GM21786 (cell line): ENCODE data around the gene PNMA6F.
"Not testable (repeated sequence)": the region's sequence is repeated elsewhere in the genome, so short reads cannot be mapped to it uniquely, and the experiment has no call there.

Experiments used
- ATAC-seq: cut with Tn5 transposase; IDR thresholded peaks from one replicate; pipeline ENCODE4 v1.9.1; 2021; ENCODE audit not compliant: unreplicated experiment

PNMA6F gene

DNA sequence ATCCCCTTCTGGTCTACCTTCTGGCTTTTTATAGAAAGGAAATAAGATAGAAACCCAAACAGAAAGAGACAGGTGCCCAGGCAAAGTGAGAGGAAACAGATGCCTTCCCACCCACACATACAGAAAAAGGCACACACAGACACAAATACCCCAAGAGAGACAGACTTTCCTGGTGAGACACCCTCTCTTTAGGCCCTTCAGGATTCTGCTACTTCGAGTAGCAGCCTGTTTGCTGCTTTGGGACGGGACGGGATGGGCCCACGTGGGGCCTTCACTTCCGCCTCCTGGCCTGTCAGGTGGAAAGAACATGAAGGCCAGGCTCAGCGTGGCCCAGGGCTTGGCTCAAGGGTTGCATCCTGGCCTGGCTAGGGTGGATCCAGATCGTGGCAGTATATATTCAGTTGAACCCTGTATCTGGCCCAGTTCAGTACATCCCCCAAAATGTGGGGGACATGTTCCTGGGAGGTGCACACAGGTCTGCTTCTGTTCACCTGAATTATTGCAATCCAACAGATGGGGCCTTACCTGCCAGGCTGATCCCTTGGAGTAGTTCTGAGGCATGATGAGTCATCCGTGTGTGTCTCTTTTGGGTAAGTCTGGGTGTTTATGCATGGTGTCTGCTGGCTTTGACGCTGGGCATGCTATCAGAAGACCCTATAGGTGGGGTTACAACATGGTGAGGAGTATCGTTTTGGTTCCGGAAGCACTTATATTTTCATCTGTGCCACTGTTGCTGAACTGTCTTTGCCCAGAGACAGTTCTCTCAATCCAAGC lies 14.7 kb upstream of the PNMA6F start:
- ATAC-seq, result no peak

DNA sequence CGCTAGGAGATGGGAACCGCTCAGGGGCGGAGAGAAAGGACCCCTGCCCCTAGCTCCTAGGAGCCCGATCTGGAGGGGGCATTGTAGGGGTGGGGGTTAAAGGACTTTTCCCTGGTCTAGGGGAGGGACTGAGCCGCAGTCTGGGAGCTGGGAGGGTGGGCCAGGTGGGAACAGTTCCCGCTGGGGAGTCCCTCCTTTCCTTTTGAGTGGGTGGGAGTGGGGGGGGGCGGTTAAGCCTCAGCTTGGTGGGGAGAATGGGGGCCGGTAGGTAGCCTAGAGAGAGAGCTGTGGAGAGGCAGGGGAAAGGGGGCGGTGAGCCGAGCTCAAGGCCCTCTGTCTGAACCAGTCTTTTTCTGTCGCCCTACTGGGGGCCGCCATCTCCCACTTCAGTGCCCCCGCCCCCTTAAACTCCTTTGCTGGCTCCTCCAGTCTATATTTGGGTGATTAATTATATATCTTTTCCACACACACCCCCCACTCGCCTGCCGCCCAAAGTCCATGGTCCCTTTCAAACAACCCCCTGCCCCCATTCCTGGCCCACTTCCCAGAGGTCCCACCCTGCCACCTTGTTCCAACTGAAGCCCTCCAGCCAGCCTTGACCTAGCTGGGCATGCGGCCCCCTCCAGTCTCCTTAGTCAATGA lies 13.2 kb upstream of the PNMA6F start:
- no peak for ATAC-seq

DNA sequence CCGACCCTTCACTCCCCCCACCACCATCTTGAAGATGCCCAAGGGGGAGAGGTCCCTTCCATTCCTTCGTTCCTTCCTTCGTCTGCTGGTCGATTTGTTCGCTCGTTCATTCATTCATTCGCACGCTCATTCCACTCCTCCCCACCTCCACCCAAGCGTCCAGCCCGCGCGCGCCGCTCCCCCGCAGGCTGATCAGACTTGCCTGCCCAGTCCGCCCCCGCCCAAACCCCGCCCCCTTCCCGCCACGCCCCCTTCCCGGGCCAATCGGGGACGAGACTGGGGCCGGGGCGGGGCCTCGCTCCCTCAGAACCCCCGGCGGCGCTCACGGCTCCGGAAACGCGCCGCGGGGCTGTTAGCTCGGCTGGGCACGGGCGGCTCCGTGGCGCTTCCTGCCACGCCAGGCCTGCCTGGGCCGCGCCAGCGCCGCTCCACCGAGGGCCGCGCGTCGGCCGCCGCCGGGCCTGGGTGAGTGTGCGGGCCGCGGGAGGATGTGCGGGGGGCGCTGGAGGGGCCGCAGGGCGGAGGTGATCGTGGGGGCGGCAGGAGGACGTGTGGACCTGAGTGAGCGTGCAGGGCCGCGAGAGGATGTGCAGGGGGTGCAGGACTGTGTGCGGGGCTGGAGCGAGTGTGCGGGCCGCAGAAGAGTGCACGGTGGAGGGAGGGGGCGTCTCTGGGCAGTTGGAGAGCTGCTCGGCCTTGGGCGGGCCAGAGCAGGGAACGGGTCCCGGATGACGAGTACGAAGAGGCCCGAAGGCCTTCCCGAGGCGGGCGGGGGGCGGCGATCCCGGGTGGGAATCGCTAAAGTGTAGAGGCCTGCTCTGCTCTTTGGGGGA lies 12.5 kb upstream of the PNMA6F start, which contains the start of gene ZNF275:
ZNF275 (plus strand) TSS at position 333 of the 833 bp plus-strand sequence. CDS start 2,527 bp downstream, outside the sequence.
- peak; percentile 76 for ATAC-seq

DNA sequence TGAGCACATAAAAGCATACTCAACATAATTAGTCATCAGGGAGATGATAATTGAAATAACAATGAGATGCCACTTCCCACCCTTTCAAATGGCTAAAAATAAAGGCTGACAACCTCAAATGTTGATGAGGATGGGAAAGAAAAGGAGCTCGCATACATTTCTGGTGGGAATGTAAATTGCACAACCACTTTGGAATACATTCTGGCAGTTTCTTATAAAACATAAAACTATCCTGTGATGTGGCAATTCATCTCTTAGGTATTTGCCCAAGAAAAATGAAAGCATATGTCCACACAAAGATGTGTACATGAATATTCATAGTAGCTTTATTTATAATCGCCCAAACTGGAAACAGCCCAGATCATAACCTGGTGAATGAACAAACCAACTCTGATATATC lies 11.7 kb upstream of the PNMA6F start:
- ATAC-seq, result no peak

DNA sequence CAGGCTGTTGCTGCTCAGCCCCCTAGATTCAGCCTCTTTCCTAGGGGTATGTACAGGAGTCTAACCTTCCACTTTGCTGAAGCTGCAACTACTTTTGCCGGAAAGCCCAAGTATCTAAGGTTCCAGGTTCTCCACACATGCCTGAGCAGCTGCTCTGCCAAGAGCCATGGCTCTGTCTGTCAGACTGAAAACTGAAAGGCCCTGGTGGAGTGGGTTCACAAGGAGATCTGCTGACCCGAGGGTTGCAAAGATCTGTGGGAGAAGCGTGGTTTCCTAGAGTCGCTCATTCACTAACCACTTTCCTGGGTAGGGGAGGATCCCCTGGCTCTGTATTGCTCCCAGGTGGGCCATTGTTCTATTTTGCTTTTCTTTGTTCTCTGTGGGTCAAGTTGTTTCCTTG lies 6.0 kb upstream of the PNMA6F start:
- ATAC-seq, result no peak

DNA sequence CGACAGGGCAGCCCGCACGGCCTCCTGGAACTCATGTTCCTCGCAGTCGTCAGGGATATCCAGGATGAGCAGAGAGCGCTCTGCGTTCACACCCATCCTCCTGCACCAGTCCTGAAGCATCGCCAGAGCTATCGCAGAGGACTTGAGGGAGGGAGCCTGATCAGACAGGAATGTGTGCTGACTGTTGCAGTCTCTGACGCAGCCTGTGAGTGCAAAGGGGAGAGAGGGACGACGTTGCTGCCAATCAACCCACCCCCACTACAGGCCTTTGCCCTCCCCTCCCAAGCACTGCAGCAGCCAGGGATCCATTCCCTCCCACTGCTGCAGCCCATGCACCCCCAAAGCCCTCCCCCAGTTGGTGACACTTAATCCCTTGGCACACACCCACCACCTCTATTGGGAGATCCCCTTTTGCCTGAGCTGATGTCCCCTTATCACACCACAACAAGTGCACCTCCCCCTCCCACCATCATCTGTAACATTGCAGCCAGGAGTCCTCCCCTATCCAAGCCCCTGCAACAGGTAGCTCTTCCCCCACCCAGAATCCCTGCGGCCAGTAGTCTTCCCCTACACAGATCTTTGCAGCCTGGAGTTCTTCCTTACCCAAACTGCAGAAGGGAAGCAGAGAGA lies 897 bp downstream of the PNMA6F start:
- ATAC-seq, result no peak

DNA sequence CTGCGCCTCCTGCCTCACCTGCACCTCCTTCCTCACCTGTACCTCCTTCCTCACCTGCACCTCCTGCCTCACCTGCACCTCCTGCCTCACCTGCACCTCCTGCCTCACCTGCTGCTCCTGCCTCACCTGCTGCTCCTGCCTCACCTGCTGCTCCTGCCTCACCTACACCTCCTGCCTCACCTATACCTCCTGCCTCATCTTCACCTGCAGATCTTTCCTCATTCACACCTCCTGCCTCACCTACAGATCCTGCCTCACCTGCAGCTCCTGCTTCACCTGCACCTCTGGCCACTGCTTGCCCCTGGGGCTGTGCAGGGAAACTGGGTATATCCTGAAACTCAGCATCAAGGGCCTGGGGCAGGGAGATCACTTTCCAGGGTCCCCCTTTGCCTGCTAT lies 1.5 kb downstream of the PNMA6F start:
- ATAC-seq, result not testable (repeated sequence)

DNA sequence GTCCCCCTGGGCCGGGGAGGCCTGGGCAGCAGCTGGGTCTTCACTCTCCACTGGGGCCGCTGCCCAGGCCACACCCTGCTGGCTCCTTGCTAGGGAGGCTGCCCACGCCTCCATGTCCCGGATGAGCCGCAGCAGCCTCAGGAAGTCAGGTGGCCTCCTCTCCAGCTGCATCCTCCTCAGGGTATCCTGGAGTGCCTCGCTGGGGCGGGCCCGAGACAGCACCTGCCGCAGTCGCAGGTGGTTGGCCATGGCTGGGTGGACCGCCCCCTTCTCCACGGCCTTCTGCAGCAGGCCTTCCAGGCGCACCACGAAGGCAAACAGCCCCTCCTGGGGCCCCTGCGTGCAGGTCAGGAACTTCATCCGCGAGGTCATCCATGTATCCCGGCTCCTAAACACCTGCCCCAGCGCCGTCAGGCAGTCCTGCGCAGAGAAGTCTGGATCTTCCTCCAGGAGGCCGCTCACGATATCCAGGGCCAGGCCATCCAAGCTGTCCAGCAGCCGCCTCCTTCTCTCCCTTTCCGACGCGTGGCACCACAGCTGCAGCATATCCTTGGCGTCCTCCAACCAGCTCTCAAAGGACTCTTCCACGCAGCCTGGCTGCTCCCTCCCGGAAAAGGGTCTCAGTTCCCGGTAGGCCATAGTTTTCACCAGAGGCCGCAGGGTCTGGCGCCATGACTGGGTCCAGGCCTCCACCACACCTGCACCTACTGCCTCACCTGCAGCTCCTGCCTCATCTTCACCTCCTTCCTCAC lies 2.1 kb downstream of the PNMA6F start:
- ATAC-seq, result no peak

DNA sequence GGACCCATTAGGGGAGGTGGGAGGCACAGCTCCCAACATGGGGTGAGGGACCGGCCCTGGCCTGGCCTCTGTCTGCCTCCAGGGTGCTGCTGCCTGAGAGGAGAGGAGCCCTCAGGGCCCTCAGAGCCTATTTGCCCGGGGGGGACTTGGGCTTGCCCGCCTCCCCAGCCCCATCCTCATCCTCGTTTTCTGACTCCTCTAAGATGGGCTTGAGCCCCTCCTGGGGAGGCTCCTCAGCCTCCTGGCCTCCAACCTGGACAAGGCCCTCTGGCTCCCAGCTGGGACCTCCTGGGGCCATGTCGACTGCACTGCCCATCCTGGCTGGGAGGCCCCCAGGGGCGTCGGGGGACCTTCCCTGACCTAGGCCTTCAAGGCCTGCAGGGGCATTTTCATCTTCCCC lies 2.8 kb downstream of the PNMA6F start:
- no peak for ATAC-seq

DNA sequence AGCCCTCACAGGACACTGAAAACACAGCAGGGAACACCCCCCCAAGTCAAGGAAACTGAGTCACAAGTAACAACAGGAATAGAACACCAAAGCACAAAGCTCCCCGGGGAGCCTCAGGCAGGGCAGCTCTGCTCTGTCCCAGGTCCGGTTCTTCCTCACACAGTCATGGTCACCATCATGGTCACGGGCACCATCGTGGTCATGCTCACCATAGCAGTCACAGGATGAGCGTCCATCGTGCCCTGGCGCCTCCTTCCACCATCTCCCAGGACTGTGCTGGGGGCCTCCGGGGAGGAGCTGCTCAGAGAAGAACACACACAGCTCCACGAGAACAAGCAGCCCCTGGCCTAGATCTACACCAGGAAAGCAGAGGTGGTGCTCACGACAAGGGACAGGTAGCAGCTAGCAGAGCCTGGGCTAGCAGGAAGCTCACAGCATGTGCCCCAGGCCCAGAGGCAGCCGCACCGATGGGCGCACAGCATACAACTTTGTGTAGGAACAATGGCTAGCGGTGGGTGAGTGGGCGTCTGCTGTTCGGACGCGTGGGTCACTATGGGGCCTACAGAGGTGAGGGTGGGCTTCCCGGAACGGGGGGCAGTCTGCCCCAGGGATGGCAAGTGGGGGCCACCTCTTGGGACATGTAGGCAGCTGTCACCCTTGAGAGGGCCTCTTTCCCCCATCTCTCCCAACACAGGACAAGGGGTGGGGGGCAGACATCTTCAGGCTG lies 3.4 kb downstream of the PNMA6F start:
- no peak for ATAC-seq

DNA sequence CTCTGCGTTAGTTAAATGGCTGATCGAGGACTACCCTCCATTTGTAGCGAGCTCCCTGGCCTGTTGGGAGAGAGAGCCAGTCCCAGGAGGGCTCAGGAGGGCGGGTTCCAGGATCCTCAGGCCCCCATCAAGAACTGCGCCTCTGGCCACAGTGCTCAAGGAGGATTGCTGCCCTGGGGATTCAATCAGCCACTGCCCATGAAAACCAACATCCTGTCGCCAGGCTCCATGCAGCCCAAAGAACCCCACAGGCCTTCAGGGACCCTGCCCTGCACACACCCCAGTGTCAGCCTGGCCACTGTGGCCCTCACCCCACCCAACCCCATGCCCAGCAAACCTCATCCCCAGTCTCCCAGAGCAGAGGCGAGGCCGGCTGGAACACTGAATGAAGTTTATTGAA lies 4.3 kb downstream of the PNMA6F start:
- no peak for ATAC-seq

DNA sequence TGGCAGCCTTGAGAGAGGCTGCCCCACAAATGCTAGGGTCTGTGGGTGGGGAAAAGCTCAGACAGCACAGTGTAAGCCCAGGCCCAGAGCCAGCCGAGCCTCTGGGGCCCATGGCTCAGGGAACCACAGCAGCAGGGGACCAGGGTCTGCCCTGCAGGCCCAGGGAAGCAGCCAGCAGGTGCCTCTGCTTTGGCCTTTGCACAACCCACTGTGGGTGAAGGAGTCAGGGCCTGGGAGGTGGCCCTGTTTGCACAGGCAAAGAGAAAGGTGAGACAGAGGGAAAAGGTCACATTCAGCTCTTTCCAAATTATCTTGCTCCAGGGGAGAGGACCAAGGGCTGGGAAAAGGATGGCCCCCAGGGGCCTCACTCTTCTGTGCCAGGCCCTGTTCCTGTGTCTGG lies 8.7 kb downstream of the PNMA6F start:
- no peak for ATAC-seq

DNA sequence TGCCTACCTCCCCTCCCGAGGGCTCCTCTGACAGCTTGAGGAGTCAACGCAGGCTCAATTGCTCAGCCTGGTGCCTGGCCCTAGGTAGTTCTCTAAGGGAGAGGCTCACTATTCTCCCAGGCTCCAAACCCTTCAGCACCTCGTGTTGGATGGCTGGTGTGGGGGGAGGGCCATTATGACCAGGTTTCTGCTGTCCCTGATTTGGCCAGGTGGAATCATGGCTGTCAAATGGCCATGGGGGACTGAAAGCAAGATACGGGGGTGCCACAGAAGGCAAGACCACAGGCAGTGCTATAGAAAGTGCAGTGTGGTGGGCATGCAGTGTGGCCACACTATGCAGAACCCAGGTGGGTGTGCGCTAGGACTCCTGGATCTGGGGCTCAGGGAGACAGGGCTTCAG lies 9.5 kb downstream of the PNMA6F start:
- no peak for ATAC-seq

DNA sequence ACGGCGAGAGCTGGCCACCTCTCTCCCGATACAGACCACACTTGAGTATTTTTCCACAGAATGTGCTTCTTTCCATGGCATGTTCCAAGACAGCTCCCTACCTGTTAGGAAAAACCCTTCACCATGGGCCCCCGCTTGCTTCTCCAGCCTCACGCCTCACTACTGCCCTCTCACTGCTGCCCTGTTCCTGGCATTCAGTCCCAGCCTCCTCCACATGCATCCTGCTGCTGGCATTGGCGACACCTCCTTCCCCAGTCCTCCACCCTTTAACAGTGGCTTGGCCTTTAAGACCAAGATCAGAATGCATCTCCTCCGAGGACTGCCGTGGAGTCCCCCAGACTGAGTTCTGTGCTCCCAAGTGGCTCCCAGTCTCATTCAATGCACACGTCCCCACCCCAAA lies 10.7 kb downstream of the PNMA6F start:
- no peak for ATAC-seq

DNA sequence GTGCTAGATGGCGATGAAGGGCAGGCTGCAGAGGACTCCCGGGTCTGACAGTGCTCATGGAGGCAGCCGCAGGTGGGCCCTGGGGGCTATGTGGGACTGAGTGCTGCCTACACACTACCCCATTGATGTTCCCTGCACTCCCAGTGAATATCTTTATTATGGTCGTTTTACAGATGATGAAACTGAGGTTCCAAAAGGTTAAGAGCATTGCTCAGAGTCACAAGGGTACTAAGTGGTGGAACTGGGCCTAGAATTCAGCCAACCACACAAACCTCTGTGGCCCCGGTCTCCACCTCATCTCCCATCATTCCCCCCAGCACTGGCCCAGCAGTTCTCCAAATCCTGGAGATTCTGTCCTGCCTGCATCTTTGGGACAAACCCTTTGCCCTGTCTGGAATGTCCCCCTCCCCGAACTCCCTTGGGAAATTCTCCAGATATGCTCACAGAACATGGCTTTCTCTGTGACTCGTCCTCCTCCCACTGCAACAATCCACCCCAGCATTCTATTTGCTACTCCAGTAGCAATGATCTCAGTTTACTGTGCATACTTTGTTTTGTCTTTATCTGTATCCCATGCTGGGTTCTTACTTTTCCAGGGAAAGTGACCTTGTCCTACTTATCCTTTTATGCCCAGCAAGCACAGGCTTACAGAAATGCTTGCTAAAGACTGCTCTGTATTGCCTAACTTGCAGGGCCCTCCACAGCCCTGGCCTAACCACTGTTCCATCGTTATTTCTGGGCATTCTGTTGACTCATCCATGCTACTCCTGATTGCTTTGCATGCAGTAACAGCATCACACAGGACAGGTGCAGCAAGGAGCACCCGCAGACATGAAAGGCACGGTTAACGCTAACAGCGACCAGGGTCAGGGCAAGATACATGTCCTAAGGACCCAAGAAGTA lies 14.0 kb downstream of the PNMA6F start:
- ATAC-seq, result no peak

DNA sequence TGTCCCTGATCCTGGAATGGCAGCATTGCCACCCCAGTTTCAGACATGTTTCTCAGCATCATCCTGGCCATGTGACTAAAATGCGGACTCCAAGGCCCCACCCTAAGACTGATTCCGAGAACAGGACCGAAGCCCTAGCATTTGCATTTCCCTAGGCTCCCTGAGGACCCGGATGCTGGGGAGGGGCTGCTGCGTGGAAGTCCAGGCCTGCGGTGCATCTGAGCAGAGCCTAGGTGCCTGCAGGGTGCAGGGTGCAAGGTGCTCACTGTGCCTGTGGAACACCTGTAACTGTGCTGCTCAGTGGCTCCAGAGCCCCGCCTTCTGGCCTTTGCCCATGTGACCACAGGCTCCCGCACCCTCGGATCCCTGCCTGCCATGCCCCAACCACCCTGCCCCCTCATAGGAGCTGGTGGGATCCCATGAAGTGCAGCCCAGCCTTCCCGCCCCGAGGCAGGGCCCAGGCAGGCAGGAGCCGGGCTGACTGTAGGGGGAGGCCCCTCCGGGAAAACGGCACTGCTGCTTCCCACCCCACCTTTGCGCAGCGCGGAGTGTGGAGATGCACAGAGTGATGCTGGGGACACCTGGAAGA lies 14.9 kb downstream of the PNMA6F start:
- ATAC-seq, result no peak

DNA sequence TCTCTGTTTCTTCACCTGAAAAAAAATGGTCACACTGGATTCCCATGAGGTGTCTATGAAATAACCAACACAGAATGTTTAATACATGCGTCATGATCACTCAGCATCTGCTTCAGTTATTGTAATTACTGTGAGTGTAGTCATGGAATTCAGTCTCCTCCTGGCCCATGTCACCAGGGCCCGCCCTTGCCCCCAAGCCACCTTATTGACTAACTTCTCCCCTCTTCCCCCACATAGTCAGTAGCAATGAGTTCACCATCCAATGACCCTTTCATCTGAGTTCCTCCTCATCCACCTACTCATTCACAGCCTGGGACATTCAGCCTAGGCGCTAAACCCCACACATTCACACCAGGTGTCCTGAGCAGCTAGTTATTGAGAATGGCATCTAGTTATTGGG lies 15.6 kb downstream of the PNMA6F start:
- ATAC-seq, result no peak

DNA sequence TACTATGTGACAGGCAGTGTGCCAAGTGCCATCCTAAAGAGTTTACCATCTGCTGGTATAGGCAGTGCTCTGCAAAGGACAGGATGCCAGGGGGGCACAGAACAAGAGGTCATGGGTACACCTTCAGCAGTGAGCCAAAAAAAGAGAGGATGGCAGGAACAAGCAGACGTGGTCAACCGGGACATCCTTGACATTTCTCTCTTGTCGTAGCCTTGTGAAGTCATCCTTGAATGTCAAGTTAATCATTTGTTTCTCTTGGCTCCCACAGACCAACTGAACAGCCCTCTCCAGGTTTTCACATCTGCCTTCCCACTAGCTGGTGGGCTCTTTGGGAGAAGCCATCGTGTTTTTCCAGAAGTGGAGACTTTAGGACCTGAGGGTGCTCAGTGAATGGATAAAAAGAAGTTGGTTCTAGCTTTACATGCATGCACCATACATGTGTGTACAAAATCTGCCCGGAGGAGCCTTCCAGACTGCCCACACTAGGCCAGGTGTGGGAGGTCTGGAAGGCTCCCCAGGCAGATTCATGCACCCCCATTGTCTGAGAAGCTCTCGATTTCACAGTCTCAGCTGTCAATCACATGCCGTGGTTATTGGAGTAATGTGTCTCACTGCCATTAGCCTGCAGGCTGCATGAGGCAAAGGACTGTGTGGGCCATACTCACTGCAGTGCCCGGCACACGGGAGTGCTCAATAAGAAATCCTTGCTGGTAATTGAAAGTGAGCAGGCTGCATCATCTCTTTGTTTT lies 16.4 kb downstream of the PNMA6F start:
- ATAC-seq, result no peak
